GM12872 (cell line): Measurements from ENCODE around the gene HLA-DOB.

Experiments
- CTCF ChIP-seq: IDR thresholded peaks from 3 replicates; pipeline ENCODE4 v1.5.1; 2011; ENCODE audit warnings: low read depth, mild to moderate bottlenecking, low read length, moderate library complexity; ENCODE audit not compliant: insufficient read depth

The HLA-DOB gene

DNA sequence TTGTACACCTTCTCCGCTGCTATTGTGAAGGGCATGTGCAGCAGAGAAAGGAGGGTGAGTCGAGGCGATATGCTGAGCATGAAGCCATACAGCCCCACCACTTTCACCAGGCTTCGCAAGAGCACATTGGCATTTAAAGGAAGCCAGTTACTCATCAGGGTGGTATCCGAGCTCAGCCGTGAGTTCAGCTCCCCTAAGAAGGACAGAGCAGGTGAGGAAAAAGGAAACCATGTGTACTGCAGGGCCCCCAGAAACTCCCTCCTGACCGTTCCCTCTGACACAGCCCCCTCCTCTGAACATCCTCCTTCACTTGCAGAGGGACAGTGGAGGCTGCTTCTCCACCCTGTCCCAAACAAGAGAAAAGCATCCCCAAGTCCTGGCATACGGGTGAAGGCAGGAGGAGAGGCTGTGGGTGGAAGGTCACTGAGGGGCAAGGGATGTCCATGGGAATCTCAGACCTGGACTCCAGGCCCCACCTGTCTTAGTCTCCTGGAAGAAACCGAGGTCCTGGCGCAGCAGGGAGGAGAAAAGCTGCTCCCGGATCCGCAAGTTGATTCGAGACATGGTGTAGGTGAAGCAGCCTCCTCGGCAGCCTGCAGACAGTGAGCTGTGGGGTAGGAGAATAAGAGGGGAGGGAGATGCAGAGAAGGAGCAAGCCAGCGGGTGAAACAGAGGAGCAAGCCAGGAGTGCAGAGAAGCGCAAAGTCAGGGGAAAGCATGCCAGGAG is 18.5 kb upstream of the HLA-DOB start:
- TF ChIP-seq CTCF = no peak

DNA sequence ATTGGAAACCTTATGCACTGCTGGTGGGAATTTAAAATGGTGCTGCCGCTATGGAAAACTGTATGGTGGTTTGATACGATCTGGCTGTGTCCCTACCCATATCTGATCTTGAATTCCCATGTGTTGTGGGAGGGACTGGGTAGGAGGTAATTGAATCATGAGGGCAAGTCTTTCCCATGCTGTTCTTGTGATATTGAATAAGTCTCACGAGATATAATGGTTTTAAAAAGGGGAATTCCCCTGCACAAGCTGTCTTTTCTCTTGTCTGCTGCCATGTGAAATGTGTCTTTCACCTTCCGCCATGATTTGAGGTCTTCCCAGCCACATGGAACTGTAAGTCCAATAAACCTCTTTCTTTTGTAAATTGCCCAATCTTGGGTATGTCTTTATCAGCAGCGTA is 16.9 kb upstream of the HLA-DOB start:
- no peak for TF ChIP-seq CTCF

DNA sequence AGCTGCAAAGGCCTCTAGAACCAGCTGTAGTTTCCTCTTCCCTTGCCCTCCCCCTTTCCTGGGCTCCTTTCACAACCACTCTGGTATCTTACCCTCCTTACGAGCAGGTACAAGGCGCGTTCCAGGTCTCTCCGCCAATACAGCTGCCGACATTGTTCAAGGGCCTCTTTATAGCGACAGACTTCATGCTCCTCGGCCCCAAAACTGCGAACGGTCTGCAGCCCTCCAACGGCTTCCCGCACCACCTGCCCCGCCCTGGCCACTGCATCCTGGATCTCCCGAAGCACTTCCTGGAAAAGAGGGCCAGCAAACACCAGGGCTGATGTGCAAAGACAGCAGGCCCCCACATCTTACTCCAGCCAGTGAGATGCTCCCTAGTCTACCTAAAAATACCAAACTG is 15.7 kb upstream of the HLA-DOB start:
- no peak for TF ChIP-seq CTCF

DNA sequence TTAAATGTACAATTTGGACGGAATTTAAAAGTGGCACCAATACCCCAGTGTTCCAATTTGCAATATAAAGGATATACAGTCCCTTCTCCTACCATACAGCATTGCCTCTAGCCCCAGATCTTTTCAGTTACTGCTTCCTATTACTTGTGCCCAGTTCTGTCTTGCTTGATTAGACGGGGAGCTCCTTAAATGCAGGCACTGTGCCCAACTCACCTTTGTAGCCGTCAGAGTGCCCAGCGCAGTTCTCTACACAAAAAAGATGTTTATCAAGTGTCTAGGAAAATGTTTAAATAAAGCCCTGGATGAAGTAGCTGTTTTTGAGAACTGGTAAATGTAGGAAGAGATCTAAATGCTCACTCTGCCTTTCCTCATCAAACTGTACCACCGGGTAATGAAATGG is 14.1 kb upstream of the HLA-DOB start:
- no peak for TF ChIP-seq CTCF

GRCh38 chr6:32830017-32830416 is 13.2 kb upstream of the HLA-DOB start:
- TF ChIP-seq CTCF = no peak

DNA sequence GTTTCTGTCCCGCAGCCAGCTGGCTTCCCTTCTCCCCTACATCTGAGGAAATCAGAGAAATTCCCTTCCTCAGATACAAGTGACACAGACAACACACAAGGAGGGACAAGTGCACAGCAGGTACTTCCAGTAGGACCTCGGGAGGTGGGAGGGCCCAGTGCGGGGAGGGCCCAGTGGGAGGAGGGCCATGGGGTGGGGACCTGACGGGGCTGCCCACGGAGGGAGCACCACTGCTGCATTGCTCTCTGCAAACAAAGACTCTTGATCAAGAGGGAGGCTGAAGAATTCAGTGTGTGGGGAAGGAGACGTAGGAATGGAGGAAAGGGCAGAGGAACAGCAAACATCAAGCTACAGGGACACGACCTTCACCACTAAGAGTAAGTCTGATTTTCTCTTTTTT is 12.7 kb upstream of the HLA-DOB start:
- no peak for TF ChIP-seq CTCF

GRCh38 chr6:32827025-32827424 is 10.2 kb upstream of the HLA-DOB start:
- TF ChIP-seq CTCF = no peak
